Prostate gland (tissue), 2 donors: ENCODE measurements around the gene FASTK. TPM values are rescaled to one million over a fixed set of nuclear protein-coding genes. Genes with fewer than 3 reads are reported as not detected.

Experiments used
- DNase-seq: peaks from one replicate; pipeline ENCODE4 v3.0.0-alpha.2; 2019; ENCODE audit warnings: low spot score
- H3K27ac ChIP-seq, 2 donors: fragments of 200-600 bp; sonication (generic); 2 replicates each; pipeline ENCODE4 v1.5.1; 2017 to 2019
- H3K27me3 ChIP-seq: fragments of 200-600 bp; sonication (generic); replicated peaks from 2 replicates; pipeline ENCODE4 v1.5.1; 2019; ENCODE audit not compliant: insufficient read depth
- H3K36me3 ChIP-seq, 2 donors: fragments of 200-600 bp; sonication (generic); 1 replicate in 1 of 2; 2 replicates in 1 of 2; pipeline versions ENCODE4 v1.5.1 to v1.8.1; 2017 to 2019
- H3K4me1 ChIP-seq: fragments of 200-600 bp; sonication (generic); replicated peaks from 2 replicates; pipeline ENCODE4 v1.5.1; 2019
- H3K4me3 ChIP-seq, 2 donors: fragments of 200-600 bp; sonication (generic); 2 replicates each; pipeline ENCODE4 v1.5.1; 2017 to 2019
- H3K9me3 ChIP-seq: fragments of 200-600 bp; sonication (generic); 2 replicates; pipeline ENCODE4 v1.5.1; 2017
- POLR2A ChIP-seq: fragments of 450-650 bp; IDR thresholded peaks from one replicate; pipeline ENCODE4 v1.6.1; 2016; ENCODE audit warnings: antibody characterized with exemption, mild to moderate bottlenecking
- POLR2AphosphoS5 ChIP-seq: sonication (generic); formaldehyde crosslinking; IDR thresholded peaks from one replicate; pipeline ENCODE4 v1.6.1; 2017; ENCODE audit warnings: antibody characterized with exemption
- WGBS: methylation state at CpG from one replicate; pipeline ENCODE4 v1.1.5; 2018; 5-methylcytosine and 5-hydroxymethylcytosine counted together
- intact Hi-C: fragments of 100-400 bp; cut with DNase I; formaldehyde crosslinking; loops from one replicate; pipeline ENCODE4 v1.14.2; 2022
- total RNA-seq, 2 donors: library from RNA; depleted of rRNA; stranded (reverse); fragments of >200 nt; gene quantifications; one replicate each; pipeline ENCODE4 v1.1.0, GENCODE V29; 2016
- TF ChIP-seq, protein P1 (sequence below), 4 experiments: fragments of 200-600 bp in 2 of 4; fragments of 450-650 bp in 2 of 4; sonication (generic) in 2 of 4; IDR thresholded peaks; 1 replicate in 3 of 4; 2 replicates in 1 of 4; pipeline ENCODE4 v1.5.1; 2016 to 2019; ENCODE audit warnings: antibody characterized with exemption in 4 of 4, mild to moderate bottlenecking in 2 of 4, moderate library complexity in 2 of 4

Gene FASTK
- total RNA-seq, 2 donors from 2014 or later = 107 to 122 TPM

DNA sequence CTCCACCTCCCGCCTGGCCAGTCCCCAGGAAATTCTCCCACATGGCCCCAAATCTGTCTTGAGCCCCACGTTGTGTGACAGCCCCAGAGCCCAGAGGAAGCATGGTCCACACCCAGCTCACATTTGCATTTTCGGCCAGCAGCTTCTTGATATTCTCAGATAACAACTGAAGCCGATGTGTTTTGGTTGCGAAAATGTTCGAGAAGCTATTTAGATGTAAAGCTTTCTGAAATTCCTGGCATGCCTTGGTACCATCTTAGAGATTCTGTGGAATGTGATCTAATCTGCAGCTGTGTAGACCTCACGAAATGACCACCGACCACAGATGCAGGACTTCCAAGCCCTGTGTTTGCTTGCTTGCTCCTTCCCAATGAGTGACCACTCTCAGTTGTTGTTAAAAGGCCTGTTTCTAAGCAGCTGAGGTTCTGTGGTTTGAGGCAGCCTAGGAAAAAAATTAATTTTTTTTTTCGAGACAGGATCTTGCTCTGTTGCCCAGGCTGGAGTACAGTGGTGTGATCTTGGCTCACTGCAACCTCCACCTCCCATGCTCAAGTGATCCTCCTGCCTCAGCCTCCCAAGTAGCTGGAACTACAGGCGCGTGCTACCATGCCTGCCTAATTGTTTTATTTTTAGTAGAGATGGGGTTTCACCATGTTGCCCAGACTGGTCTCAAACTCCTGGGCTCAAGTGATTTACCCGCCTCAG, 12.4 kb downstream of the FASTK start:
- Histone ChIP-seq H3K27ac (no peak overlapping the region), H3K9me3 (no peaks in the 10 kb centered on the region), H3K4me3 (no peak overlapping the region), H3K4me1 (no peaks in the 10 kb centered on the region), H3K27me3 (no peaks in the 10 kb centered on the region), H3K36me3 (peaks cover 23 to 34% of the 10 kb centered on the region in 2 donors)
- intact Hi-C loops = no loop called here
- TF ChIP-seq, protein P1, sequence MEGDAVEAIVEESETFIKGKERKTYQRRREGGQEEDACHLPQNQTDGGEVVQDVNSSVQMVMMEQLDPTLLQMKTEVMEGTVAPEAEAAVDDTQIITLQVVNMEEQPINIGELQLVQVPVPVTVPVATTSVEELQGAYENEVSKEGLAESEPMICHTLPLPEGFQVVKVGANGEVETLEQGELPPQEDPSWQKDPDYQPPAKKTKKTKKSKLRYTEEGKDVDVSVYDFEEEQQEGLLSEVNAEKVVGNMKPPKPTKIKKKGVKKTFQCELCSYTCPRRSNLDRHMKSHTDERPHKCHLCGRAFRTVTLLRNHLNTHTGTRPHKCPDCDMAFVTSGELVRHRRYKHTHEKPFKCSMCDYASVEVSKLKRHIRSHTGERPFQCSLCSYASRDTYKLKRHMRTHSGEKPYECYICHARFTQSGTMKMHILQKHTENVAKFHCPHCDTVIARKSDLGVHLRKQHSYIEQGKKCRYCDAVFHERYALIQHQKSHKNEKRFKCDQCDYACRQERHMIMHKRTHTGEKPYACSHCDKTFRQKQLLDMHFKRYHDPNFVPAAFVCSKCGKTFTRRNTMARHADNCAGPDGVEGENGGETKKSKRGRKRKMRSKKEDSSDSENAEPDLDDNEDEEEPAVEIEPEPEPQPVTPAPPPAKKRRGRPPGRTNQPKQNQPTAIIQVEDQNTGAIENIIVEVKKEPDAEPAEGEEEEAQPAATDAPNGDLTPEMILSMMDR (IDR thresholded peaks at IDR 0.05) = no peak
- no peak for TF ChIP-seq POLR2A
- TF ChIP-seq POLR2AphosphoS5 = no peak
- 79% methylated on average over 12 of the region's 12 CpGs for WGBS
- DNase-seq = no peak

DNA sequence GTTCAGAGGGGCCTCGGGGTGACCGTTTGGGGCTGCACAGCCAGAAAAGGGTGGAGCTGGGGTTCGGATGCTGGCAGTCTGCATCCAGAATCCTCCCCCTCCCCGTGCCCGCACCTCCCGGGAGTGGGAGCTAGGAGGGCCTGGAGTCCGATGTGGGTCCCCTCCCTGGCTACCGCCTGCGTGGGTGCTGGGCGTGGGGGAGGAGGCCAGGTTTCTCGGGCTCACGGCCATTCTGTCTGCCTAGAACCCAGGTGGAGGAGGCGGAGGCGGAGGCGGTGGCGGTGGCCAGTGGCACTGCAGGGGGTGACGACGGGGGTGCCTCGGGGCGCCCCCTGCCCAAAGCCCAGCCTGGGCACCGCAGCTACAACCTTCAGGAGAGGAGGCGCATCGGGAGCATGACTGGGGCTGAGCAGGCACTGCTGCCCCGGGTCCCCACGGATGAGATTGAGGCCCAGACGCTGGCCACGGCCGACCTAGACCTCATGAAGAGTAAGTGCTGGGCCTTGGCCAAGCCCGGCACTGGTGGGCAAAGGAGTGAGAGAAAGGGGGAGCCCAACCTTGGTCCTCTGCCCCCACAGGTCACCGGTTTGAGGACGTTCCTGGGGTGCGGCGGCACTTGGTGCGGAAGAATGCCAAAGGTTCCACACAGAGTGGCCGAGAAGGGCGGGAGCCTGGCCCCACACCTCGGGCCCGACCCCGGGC, 14.2 kb downstream of the FASTK start:
- no peaks in the 10 kb centered on the region for H3K9me3 ChIP-seq
- H3K36me3 ChIP-seq = peaks cover 21 to 34% of the 10 kb centered on the region in 2 donors
- H3K4me3 ChIP-seq = no peak overlapping the region
- peaks cover 2% of the 10 kb centered on the region for H3K4me1 ChIP-seq
- no peaks in the 10 kb centered on the region for H3K27me3 ChIP-seq
- TF ChIP-seq, protein P1 (IDR thresholded peaks at IDR 0.05) = no peak
- no peak for TF ChIP-seq POLR2A
- no peak for TF ChIP-seq POLR2AphosphoS5
- 91% methylated on average over 35 of the region's 39 CpGs for WGBS
- no peak for DNase-seq
- no peak overlapping the region for H3K27ac ChIP-seq
- intact Hi-C loops = no loop called here

DNA sequence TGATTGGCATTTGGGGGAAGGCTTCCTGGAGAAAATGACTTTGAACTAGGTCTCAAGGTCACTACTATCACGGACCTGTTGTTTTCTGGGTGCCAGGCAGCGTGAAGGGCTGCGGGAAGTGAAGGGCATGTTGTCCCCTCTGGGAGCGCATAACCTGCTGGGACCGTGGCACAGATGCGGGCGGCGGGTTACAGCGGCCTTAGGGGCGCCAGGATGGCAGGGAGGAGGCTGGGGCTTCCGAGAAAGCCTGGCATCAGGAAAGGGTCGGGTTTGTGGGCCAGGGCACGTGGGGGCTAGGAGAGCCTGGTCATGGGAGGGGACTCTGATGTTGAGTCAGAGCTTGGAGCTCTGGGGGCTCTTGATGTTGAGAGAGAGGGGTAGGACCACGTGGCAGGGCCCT, 15.1 kb downstream of the FASTK start:
- Histone ChIP-seq H3K27ac (no peak overlapping the region), H3K36me3 (peaks cover 20 to 30% of the 10 kb centered on the region in 2 donors), H3K27me3 (no peaks in the 10 kb centered on the region), H3K9me3 (no peaks in the 10 kb centered on the region), H3K4me3 (no peak overlapping the region), H3K4me1 (peaks cover 12% of the 10 kb centered on the region)
- no peak for DNase-seq
- intact Hi-C loops = no loop called here
- TF ChIP-seq POLR2AphosphoS5 = no peak
- TF ChIP-seq POLR2A = no peak
- TF ChIP-seq, protein P1 (IDR thresholded peaks at IDR 0.05) = no peak
- 94% methylated on average over 14 of the region's 14 CpGs for WGBS

DNA sequence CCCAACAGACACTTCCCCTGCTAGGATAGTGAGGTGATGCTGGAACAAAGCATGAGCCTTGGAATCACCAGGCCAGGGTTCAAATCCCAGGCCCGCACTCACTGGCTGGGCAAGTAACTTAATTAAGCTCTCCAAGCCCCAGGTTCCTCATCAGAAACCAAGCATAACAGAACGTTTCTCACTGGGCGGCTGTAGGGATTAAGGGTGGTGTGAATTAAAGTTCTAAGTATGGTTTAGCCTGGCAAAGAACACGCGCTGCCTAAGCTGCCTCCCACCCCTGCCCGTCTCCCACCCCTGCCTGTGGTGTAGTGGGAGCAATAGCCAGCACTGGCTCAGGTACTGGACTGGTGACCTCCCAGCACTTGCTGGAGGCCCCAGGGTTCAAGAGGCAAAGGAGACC, 15.6 kb downstream of the FASTK start:
- DNase-seq = no peak
- Histone ChIP-seq H3K27me3 (no peaks in the 10 kb centered on the region), H3K4me3 (no peak overlapping the region), H3K4me1 (peaks cover 13% of the 10 kb centered on the region), H3K27ac (no peak overlapping the region), H3K36me3 (peaks cover 14 to 25% of the 10 kb centered on the region in 2 donors), H3K9me3 (no peaks in the 10 kb centered on the region)
- intact Hi-C loops = loop anchor here (5.0 kb wide), 1 partner anchor 47 kb away; no protein-coding TSS in a partner anchor
- 87% methylated on average over 6 of the region's 6 CpGs for WGBS
- TF ChIP-seq, protein P1 (IDR thresholded peaks at IDR 0.05) = no peak
- TF ChIP-seq POLR2A (no peak), POLR2AphosphoS5 (no peak)
